Measurements from ENCODE around the gene SCTR.

Gene SCTR

GRCh38 chr2:119536707-119537106 is 12.4 kb upstream of the SCTR start:
- H3K36me3 Mint-ChIP-seq, result no peaks in the 10 kb centered on the region
- no peak overlapping the region for H3K27ac Mint-ChIP-seq
- DNase-seq (ENCODE audit: low spot score in 2 of 2) (no peak), ATAC-seq (no peak)
- H3K9me3 Mint-ChIP-seq, result peaks cover 11% of the 10 kb centered on the region
- no peak overlapping the region for H3K4me3 Mint-ChIP-seq
- no peaks in the 10 kb centered on the region for H3K4me1 Mint-ChIP-seq

- Mint-ChIP-seq H3K36me3 (no peaks in the 10 kb centered on the region), H3K4me1 (no peaks in the 10 kb centered on the region), H3K4me3 (no peak overlapping the region), H3K9me3 (peaks cover 11% of the 10 kb centered on the region), H3K27ac (no peak overlapping the region)
- no peak for DNase-seq (ENCODE audit: low spot score in 2 of 2)
- no peak for ATAC-seq
Observed at GRCh38 chr2:119536211-119536610, 11.9 kb upstream of the SCTR start.

GRCh38 chr2:119533560-119533959 is 9.3 kb upstream of the SCTR start:
- ATAC-seq (no peak), DNase-seq (ENCODE audit: low spot score in 2 of 2) (no peak)
- Mint-ChIP-seq H3K4me3 (no peak overlapping the region), H3K27ac (no peak overlapping the region), H3K4me1 (no peaks in the 10 kb centered on the region), H3K9me3 (peaks cover 11% of the 10 kb centered on the region), H3K36me3 (no peaks in the 10 kb centered on the region)

GRCh38 chr2:119531292-119531691 is 7.0 kb upstream of the SCTR start:
- peaks cover 11% of the 10 kb centered on the region for H3K9me3 Mint-ChIP-seq
- no peak overlapping the region for H3K27ac Mint-ChIP-seq
- H3K4me3 Mint-ChIP-seq, result no peak overlapping the region
- H3K4me1 Mint-ChIP-seq, result no peaks in the 10 kb centered on the region
- DNase-seq (ENCODE audit: low spot score in 2 of 2) (no peak), ATAC-seq (no peak)
- no peaks in the 10 kb centered on the region for H3K36me3 Mint-ChIP-seq

- Mint-ChIP-seq H3K4me3 (no peak overlapping the region), H3K9me3 (peaks cover 3% of the 10 kb centered on the region), H3K27ac (no peak overlapping the region), H3K36me3 (no peaks in the 10 kb centered on the region), H3K4me1 (no peaks in the 10 kb centered on the region)
- ATAC-seq, result no peak
- no peak for DNase-seq (ENCODE audit: low spot score in 2 of 2)
Observed at GRCh38 chr2:119527999-119528398, 3.7 kb upstream of the SCTR start.

GRCh38 chr2:119525614-119526013 is 1.3 kb upstream of the SCTR start:
- H3K4me3 Mint-ChIP-seq, result no peak overlapping the region

GRCh38 chr2:119523383-119523951 is 816 bp downstream of the SCTR start:
- Mint-ChIP-seq H3K27ac (no peak overlapping the region), H3K36me3 (no peaks in the 10 kb centered on the region), H3K4me1 (no peaks in the 10 kb centered on the region), H3K9me3 (no peaks in the 10 kb centered on the region), H3K4me3 (no peak overlapping the region)
- DNase-seq (ENCODE audit: low spot score in 2 of 2), result no peak
- ATAC-seq, result no peak

More at GRCh38 chr2:119525614-119526013, 1.3 kb upstream of the SCTR start:
- ATAC-seq (no peak), DNase-seq (ENCODE audit: low spot score in 2 of 2) (no peak)
- Mint-ChIP-seq H3K4me1 (no peaks in the 10 kb centered on the region), H3K36me3 (no peaks in the 10 kb centered on the region), H3K9me3 (no peaks in the 10 kb centered on the region), H3K27ac (no peak overlapping the region)

- Mint-ChIP-seq H3K9me3 (no peaks in the 10 kb centered on the region), H3K4me3 (no peak overlapping the region), H3K36me3 (no peaks in the 10 kb centered on the region), H3K27ac (no peak overlapping the region), H3K4me1 (no peaks in the 10 kb centered on the region)
- ATAC-seq (no peak), DNase-seq (ENCODE audit: low spot score in 2 of 2) (no peak)
Observed at GRCh38 chr2:119522671-119523070, 1.6 kb downstream of the SCTR start.

- Mint-ChIP-seq H3K36me3 (no peaks in the 10 kb centered on the region), H3K4me1 (no peaks in the 10 kb centered on the region), H3K4me3 (no peak overlapping the region), H3K27ac (no peak overlapping the region), H3K9me3 (no peaks in the 10 kb centered on the region)
- ATAC-seq, result no peak
- DNase-seq (ENCODE audit: low spot score in 2 of 2), result no peak
Observed at GRCh38 chr2:119521433-119522050, 2.7 kb downstream of the SCTR start.

- ATAC-seq, result no peak
- no peak for DNase-seq (ENCODE audit: low spot score in 2 of 2)
- Mint-ChIP-seq H3K36me3 (no peaks in the 10 kb centered on the region), H3K9me3 (no peaks in the 10 kb centered on the region), H3K4me3 (no peak overlapping the region), H3K27ac (no peak overlapping the region), H3K4me1 (no peaks in the 10 kb centered on the region)
Observed at GRCh38 chr2:119520696-119521432, 3.4 kb downstream of the SCTR start.

GRCh38 chr2:119519057-119519408 is 5.2 kb downstream of the SCTR start:
- H3K4me1 Mint-ChIP-seq, result no peaks in the 10 kb centered on the region
- H3K27ac Mint-ChIP-seq, result no peak overlapping the region
- DNase-seq (ENCODE audit: low spot score in 2 of 2), result no peak
- no peak for ATAC-seq
- no peaks in the 10 kb centered on the region for H3K36me3 Mint-ChIP-seq
- no peak overlapping the region for H3K4me3 Mint-ChIP-seq
- no peaks in the 10 kb centered on the region for H3K9me3 Mint-ChIP-seq

GRCh38 chr2:119518401-119519056 is 5.8 kb downstream of the SCTR start:
- Mint-ChIP-seq H3K27ac (no peak overlapping the region), H3K36me3 (no peaks in the 10 kb centered on the region), H3K9me3 (no peaks in the 10 kb centered on the region), H3K4me3 (no peak overlapping the region), H3K4me1 (no peaks in the 10 kb centered on the region)
- DNase-seq (ENCODE audit: low spot score in 2 of 2), result no peak
- no peak for ATAC-seq

- Mint-ChIP-seq H3K36me3 (no peaks in the 10 kb centered on the region), H3K4me3 (no peak overlapping the region), H3K9me3 (no peaks in the 10 kb centered on the region), H3K4me1 (no peaks in the 10 kb centered on the region), H3K27ac (no peak overlapping the region)
- ATAC-seq (peak; percentile 57), DNase-seq (ENCODE audit: low spot score in 2 of 2) (peak; percentile 9 to 59)
Observed at GRCh38 chr2:119517433-119517832, 6.8 kb downstream of the SCTR start.

- no peaks in the 10 kb centered on the region for H3K36me3 Mint-ChIP-seq
- H3K4me3 Mint-ChIP-seq, result no peak overlapping the region
- no peak overlapping the region for H3K27ac Mint-ChIP-seq
- no peaks in the 10 kb centered on the region for H3K9me3 Mint-ChIP-seq
- no peak for ATAC-seq
- no peaks in the 10 kb centered on the region for H3K4me1 Mint-ChIP-seq
- DNase-seq (ENCODE audit: low spot score in 2 of 2), result no peak
Observed at GRCh38 chr2:119516121-119516520, 8.2 kb downstream of the SCTR start.

GRCh38 chr2:119513832-119514231 is 10.5 kb downstream of the SCTR start:
- no peaks in the 10 kb centered on the region for H3K36me3 Mint-ChIP-seq
- H3K4me3 Mint-ChIP-seq, result no peak overlapping the region
- ATAC-seq (no peak), DNase-seq (ENCODE audit: low spot score in 2 of 2) (no peak)
- H3K27ac Mint-ChIP-seq, result no peak overlapping the region
- no peaks in the 10 kb centered on the region for H3K9me3 Mint-ChIP-seq
- no peaks in the 10 kb centered on the region for H3K4me1 Mint-ChIP-seq

- Mint-ChIP-seq H3K4me3 (no peak overlapping the region), H3K36me3 (no peaks in the 10 kb centered on the region), H3K4me1 (no peaks in the 10 kb centered on the region), H3K9me3 (no peaks in the 10 kb centered on the region), H3K27ac (no peak overlapping the region)
- ATAC-seq, result no peak
- no peak for DNase-seq (ENCODE audit: low spot score in 2 of 2)
Observed at GRCh38 chr2:119512946-119513345, 11.3 kb downstream of the SCTR start.
